ENCODE data around the gene PARD3B.

Gene PARD3B

GRCh38 chr2:205261516-205262020 lies 716.3 kb downstream of the PARD3B start:
- Histone ChIP-seq H3K27ac (replicated peaks) (no peak overlapping the region), H3K4me3 (replicated peaks; ENCODE audit: insufficient read depth, low read length) (no peak overlapping the region), H3K27me3 (ENCODE audit: insufficient read depth, poor library complexity, severe bottlenecking) (no peaks in the 10 kb centered on the region)
- no peak for DNase-seq (ENCODE audit: low read depth in 1 of 2, low spot score in 1 of 2)
- TF ChIP-seq POLR2AphosphoS5 (IDR thresholded peaks at IDR 0.05; ENCODE audit: low read depth) (no peak), GABPA (IDR thresholded peaks at IDR 0.05; ENCODE audit: low read depth) (no peak), SPI1 (IDR thresholded peaks at IDR 0.05; ENCODE audit: borderline replicate concordance, low read depth) (no peak)
- TF ChIP-seq, protein P1, sequence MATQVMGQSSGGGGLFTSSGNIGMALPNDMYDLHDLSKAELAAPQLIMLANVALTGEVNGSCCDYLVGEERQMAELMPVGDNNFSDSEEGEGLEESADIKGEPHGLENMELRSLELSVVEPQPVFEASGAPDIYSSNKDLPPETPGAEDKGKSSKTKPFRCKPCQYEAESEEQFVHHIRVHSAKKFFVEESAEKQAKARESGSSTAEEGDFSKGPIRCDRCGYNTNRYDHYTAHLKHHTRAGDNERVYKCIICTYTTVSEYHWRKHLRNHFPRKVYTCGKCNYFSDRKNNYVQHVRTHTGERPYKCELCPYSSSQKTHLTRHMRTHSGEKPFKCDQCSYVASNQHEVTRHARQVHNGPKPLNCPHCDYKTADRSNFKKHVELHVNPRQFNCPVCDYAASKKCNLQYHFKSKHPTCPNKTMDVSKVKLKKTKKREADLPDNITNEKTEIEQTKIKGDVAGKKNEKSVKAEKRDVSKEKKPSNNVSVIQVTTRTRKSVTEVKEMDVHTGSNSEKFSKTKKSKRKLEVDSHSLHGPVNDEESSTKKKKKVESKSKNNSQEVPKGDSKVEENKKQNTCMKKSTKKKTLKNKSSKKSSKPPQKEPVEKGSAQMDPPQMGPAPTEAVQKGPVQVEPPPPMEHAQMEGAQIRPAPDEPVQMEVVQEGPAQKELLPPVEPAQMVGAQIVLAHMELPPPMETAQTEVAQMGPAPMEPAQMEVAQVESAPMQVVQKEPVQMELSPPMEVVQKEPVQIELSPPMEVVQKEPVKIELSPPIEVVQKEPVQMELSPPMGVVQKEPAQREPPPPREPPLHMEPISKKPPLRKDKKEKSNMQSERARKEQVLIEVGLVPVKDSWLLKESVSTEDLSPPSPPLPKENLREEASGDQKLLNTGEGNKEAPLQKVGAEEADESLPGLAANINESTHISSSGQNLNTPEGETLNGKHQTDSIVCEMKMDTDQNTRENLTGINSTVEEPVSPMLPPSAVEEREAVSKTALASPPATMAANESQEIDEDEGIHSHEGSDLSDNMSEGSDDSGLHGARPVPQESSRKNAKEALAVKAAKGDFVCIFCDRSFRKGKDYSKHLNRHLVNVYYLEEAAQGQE (IDR thresholded peaks at IDR 0.05; ENCODE audit: insufficient replicate concordance, low read depth) = no peak
- TF ChIP-seq, protein P2, sequence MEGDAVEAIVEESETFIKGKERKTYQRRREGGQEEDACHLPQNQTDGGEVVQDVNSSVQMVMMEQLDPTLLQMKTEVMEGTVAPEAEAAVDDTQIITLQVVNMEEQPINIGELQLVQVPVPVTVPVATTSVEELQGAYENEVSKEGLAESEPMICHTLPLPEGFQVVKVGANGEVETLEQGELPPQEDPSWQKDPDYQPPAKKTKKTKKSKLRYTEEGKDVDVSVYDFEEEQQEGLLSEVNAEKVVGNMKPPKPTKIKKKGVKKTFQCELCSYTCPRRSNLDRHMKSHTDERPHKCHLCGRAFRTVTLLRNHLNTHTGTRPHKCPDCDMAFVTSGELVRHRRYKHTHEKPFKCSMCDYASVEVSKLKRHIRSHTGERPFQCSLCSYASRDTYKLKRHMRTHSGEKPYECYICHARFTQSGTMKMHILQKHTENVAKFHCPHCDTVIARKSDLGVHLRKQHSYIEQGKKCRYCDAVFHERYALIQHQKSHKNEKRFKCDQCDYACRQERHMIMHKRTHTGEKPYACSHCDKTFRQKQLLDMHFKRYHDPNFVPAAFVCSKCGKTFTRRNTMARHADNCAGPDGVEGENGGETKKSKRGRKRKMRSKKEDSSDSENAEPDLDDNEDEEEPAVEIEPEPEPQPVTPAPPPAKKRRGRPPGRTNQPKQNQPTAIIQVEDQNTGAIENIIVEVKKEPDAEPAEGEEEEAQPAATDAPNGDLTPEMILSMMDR (IDR thresholded peaks at IDR 0.05; ENCODE audit: insufficient read depth, low read length) = no peak

DNA sequence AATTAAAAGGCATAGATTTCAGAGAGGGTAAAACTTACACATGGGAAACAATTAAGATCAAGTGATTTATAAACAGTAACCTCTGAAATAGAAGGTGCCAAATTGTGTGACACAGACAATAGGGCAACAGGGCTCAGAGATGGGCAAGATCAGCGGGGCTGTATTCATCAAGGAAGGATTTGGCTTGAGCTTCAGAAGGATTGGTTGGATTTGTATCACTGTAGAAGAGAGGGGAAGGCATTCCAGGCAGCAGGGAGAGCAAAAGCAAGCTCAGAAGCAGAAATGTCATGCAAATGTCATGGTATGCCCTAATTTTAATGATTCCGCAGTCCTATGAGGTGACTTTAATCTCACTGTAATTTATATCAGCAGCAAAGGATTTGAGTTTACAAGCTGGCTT lies 722.0 kb downstream of the PARD3B start:
- DNase-seq (ENCODE audit: low read depth in 1 of 2, low spot score in 1 of 2) = no peak
- no peak overlapping the region for H3K27ac ChIP-seq (replicated peaks)
- H3K27me3 ChIP-seq (ENCODE audit: insufficient read depth, poor library complexity, severe bottlenecking) = no peaks in the 10 kb centered on the region
- no peak for TF ChIP-seq SPI1 (IDR thresholded peaks at IDR 0.05; ENCODE audit: borderline replicate concordance, low read depth)
- TF ChIP-seq, protein P2 (IDR thresholded peaks at IDR 0.05; ENCODE audit: insufficient read depth, low read length) = no peak
- TF ChIP-seq, protein P1 (IDR thresholded peaks at IDR 0.05; ENCODE audit: insufficient replicate concordance, low read depth) = no peak
- TF ChIP-seq POLR2AphosphoS5 (IDR thresholded peaks at IDR 0.05; ENCODE audit: low read depth) = no peak
- TF ChIP-seq GABPA (IDR thresholded peaks at IDR 0.05; ENCODE audit: low read depth) = no peak
- no peak overlapping the region for H3K4me3 ChIP-seq (replicated peaks; ENCODE audit: insufficient read depth, low read length)

GRCh38 chr2:205270689-205271088 lies 725.4 kb downstream of the PARD3B start:
- no peak for DNase-seq (ENCODE audit: low read depth in 1 of 2, low spot score in 1 of 2)
- TF ChIP-seq, protein P2 (IDR thresholded peaks at IDR 0.05; ENCODE audit: insufficient read depth, low read length) = no peak
- TF ChIP-seq SPI1 (IDR thresholded peaks at IDR 0.05; ENCODE audit: borderline replicate concordance, low read depth) (no peak), POLR2AphosphoS5 (IDR thresholded peaks at IDR 0.05; ENCODE audit: low read depth) (no peak), GABPA (IDR thresholded peaks at IDR 0.05; ENCODE audit: low read depth) (no peak)
- TF ChIP-seq, protein P1 (IDR thresholded peaks at IDR 0.05; ENCODE audit: insufficient replicate concordance, low read depth) = no peak
- Histone ChIP-seq H3K27me3 (ENCODE audit: insufficient read depth, poor library complexity, severe bottlenecking) (no peaks in the 10 kb centered on the region), H3K4me3 (replicated peaks; ENCODE audit: insufficient read depth, low read length) (no peak overlapping the region), H3K27ac (replicated peaks) (no peak overlapping the region)
